T-helper 22 cell (primary cell): Measurements from ENCODE around the gene LRRC63.
A peak's percentile ranks its signal among the peaks of the same experiment; 100 is the strongest.
"Not testable (repeated sequence)": the region's sequence is repeated elsewhere in the genome, so short reads cannot be mapped to it uniquely, and the experiment has no call there.

Experiments used
- DNase-seq: peaks from one replicate; pipeline ENCODE4 v3.0.0-alpha.2; 2020; ENCODE audit warnings: low read depth

The LRRC63 gene, protein sequence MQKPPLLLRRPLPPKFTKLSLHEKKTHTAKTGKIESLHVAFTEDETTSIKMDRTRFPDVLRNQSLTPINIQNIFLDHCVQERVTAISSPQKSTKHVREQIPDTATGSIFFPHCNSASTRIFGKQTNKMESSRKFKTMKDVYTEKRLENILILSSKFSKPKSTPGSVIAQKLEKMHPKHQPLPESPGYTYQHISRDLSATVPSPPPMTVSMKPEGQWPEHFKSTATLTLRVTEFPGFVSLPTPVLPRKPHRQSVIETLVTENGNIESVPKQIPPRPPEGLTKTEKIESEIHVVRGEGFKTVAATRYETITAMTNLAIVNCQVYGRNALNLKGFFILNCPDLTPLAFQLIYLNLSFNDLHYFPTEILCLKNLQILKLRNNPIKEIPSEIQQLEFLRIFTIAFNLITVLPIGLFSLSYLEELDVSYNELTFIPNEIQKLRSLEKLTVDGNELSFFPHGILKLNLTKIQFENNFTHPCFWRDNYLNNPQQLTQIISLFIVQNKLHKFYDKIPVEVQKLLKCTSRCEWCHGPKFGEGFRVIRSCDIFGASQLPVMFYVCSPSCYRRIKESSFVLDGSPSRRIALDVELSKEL

DNA sequence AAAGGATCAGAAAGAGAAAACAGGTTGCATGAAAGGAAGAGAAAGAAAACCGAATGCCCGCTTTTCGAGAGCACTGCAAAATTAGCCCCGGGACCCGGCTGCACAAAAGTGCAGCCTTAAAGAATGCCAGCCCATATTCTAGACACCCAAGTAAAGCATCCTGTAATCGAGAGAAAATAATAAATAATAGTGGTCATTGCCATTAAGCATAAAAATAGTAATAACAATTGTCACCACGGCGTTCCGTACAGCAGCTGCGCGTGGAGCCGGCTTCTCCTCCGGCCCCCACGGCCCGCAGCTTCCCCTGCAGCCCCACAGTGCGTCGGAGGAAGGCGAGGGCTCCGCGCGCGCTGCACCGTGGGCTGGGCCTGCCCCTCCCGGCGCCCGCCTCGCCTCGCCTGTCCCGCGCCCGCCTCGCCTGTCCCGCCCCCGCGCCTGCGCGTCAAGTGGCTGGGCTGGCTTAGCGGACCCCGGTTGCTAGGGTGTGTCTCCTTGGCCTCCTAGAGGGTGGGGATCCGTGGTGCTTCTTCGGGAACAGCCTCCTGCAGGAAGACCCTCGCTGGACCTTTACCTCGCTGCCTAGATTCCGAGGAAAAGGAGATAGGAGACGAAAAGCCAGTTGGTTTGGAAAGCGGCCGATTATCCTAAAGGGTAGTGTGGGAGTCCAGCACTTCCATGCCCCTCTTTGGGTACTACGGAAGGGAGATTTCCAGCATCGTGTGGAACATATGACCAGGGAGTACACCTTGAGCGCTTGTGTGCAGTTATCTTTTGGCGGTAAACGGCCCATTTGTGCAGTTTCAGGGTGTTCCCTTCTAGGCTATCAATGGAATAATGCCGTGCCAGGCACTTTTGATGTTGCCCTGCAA lies at the start of gene LRRC63:
TSS of gene LRRC63 (plus strand) at position 446 of the 869 bp plus-strand sequence. CDS start 1,107 bp downstream, outside the sequence.
- DNase-seq, result peak; percentile 74

DNA sequence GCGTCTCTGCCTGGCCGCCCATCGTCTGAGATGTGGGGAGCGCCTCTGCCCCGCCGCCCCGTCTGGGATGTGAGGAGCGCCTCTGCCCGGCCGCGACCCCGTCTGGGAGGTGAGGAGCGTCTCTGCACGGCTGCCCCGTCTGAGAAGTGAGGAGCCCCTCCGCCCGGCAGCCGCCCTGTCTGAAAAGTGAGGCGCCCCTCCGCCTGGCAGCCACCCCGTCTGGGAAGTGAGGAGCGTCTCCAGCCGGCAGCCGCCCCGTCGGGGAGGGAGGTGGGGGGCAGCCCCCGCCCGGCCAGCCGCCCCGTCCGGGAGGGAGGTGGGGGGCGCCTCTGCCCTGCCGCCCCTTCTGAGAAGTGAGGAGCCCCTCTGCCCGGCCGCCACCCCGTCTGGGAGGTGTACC lies 49.0 kb upstream of the LRRC63 start:
- DNase-seq, result not testable (repeated sequence)

DNA sequence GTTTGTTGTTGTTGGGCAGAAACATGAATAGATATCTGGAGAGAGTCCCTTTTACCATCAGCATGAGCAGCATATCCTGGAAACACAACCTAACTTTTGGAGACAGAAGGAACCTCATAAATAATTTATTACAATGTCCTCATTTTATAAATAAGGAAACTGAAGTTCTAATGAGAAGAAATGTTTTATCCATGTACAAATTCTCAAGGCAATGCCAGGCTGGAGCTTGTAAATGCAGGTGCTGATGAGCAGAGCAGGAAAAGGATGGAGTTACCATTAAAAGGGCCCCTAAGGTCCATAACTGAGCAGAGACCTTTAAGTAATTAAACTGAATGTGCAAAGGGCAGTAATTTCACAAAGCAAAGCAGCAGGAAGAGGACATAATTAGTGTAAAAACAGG lies 47.1 kb upstream of the LRRC63 start:
- DNase-seq, result no peak

DNA sequence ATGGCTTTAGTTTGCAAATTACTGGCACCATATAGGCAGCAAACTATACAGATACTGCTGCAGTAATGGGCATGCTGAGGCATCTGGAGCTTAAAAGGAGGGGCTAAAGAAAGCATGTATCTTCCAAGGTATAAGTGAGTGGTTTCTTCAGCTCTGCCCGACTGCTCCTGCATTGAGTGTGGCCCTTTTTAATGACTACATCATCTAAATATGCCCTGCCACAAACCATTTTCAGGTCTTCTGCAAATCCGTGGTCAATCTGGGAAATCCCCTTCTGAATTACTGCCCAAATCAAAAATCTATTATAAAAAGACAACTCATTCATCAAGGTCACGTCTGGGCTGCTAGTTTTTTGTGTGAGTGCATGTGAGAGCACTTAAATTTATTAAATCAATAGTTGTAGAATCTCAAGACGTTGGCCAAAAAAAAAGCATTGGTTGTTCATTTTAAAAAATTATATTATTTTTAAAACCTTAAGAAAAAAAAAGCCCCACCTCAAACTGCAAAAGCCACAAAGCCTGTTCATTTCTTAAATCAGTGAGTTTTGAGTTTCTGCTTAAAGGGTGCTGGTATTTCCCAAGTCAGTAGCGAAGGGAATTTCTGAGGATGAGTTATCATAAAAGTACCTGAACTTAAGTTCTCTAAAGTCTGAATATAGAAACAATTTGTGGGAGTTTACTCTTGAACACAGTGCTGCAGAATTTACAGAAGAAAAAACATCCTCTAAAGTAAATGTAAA lies 46.1 kb upstream of the LRRC63 start:
- DNase-seq, result peak; percentile 30

DNA sequence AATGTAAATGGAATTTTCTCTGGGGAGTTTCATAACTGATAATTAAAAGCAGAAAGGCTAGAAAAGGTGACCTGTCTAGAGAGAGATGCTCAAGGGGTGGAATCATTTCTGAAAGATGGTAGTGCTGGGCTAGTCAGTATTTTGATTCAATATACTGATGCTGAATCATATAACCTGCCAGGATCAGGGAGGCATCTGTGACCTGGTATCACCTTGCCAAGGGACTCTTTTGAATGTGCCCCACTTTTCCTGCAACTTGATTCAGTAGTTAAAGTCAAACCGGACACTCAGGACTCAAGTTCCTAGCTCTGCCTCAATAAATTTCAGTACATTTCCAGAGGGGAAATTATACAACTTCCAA lies 45.5 kb upstream of the LRRC63 start:
- no peak for DNase-seq

DNA sequence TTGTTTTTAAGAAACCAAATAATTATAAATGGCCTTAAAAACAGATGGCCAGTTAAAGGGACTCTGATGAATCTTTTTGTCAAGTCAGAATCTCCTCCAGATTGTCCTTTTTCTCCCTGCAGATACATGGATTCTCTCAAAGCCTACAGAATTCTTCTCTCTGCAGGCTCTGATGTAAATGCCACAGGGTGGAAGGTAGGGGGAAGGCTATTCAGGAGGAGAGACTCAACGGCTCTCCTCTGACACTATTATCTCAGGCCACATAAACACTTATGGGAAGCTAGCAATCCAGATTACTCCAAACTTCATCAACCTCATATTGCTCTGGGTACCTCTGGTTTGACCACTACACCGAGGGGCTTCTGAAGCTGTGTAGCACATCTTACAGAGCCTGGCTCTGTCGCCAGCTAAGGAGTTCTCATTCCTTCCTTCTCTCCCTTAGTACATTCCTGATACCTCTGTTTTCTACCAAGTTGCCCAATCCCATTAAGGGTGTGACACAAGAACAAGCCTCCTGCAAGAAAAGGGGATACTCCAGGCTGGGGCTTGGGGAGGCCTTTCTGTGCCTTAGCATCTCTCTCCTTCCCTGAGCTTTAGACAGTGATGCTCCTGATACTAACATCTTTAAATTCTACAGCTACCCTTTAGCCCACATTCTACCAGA lies 44.6 kb upstream of the LRRC63 start:
- no peak for DNase-seq

DNA sequence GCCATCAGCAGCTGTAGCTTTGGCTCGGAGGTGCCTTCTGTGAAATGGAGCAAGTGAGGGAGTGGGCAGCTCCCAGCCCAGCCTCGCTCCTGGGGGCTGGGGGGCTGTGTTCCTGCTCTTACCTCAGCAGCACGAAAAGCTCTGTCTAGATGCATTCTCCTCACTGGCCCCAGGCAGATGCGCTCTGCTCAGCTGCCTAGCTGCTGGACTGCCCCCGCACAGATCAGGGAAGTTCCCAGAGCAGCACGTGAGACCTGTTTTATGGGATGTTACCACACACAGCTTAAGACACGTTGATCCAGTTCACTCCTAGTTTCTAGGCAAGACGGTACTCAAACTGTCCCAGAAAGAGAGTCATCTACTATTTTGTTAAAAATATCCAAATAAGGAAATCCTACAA lies 43.4 kb upstream of the LRRC63 start:
- DNase-seq, result peak; percentile 45

DNA sequence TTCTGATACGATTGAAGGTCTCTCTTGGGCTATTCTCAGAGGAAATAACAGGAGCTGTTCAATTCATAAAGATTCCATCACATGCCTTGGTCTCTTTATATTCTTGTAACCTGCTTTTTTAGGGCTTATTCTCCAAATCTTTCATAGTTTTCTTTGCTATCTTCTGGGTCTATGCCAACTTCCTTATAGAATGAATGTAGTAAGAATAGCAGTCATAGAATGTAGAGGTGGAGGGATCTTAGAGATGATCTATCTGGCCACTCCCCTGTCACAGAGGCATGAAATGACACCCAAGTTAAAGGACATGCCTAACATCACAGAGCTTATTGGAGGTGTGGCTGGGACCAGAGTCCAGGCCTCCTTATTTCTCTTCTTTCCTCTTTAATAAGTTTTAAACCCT lies 42.9 kb upstream of the LRRC63 start:
- DNase-seq, result no peak

DNA sequence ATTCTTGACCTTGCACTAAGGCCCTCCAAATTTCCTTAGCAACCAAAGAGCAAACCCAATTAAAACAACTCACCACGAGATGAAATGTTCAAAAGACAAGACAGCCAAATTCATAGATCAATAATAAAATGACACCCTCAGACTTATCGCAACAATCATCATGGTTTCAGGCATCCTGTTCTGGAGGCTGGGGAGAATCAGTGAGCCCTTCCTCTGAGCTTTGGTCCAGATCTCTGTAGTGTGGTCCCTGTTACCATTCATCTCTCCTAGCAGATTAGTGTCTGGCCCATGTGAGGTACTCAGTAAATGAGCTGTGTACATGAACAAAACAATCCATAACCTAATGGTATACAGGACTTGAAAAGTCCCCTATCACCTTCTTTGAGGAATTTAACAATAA lies 42.0 kb upstream of the LRRC63 start:
- no peak for DNase-seq

DNA sequence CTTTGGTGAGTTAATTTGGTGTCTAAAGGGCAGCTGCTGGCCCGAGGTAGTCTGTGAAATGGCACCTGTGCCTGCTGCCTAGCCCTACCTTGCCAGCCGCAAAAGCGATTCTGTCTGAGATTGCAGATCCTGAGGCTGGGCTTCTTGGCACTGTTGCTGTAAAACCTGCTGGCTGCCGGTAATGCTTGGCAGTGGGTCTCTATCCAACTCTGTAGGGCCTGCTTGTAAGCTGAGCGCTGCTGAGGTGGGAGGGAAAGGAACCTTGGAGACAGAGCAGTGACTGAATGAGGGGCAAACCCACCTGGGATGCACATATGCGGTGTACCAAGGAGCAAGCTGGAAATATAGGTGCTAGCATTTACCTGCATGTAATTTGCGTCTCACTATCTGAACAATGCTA lies 41.5 kb upstream of the LRRC63 start:
- DNase-seq, result peak; percentile 21

DNA sequence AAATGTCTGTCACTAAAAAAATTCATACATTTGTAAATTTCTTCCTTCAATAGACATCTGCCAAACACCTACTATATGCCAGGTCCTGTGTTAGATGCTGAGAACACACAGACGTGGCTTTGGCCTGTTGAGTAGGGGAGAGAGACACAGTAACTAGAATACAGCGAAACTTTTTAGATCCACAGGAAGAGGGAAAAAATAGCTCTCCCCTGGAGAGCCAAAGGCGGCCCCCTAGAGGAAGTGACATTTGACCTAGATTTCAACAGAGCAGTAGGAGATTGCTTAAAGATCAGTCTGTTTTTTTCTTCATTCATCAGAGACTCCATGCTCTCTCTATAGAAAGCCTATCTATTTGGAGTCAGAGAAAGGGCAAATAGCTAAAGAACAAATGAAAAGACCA lies 41.0 kb upstream of the LRRC63 start:
- no peak for DNase-seq

DNA sequence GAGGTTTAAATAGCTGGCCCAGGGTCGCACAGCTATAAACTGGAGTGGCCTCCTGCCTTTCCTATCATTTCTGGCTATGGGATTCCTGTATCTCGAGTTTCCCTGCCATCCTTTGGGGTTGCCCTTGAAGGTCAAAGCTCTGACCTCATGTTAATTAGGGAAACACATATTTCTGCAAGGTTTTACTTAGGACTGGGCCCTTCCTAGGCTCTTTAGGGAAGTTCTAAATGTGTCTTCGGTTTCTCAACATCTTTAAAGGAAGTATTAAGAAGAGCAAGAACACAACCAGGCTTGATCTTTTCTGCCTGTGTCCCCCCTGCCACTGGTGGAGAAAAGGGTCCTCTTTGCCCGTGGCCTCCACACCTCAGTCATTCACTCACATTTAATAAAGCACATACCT lies 40.5 kb upstream of the LRRC63 start:
- no peak for DNase-seq

DNA sequence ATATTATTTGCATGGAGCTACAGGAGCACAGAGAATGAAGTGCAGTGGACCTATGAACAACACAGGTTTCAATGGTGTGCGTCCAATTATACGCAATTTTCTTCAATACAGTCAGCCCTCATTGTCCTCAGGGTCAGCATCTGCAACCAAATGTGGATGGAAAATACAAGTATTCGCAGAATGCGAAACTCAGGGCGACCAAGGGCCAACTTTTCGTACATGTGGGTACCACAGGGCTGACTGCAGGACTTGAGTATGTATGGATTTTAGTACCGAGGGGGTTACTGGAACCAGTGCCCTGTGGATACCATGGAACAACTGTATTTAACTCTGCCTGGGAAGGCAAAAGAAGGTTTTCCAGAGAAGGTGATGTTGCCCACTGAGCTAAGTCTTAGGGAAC lies 40.0 kb upstream of the LRRC63 start:
- no peak for DNase-seq

DNA sequence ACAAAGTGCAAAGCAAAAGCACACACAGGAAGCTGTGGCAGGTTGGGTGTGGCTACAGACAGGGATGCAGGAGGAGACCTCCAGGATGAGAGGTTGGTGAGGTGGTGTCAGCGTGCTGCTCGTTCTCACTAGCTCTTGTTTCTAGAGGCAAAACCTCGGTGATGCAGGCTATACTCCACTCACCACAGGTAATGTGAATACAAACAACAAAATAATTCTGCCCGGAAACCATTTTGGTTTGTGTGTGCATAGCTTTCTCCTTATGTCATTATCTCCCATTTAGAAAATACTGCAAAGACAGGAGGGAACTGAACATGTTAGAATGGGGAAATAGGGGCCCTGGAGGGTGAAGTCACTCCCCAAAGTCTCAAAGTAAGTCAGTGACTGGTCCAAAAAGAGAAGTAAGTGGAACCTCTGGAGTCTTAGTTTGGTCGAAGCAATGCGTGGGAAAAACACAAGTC lies 39.2 kb upstream of the LRRC63 start:
- peak; percentile 62 for DNase-seq

DNA sequence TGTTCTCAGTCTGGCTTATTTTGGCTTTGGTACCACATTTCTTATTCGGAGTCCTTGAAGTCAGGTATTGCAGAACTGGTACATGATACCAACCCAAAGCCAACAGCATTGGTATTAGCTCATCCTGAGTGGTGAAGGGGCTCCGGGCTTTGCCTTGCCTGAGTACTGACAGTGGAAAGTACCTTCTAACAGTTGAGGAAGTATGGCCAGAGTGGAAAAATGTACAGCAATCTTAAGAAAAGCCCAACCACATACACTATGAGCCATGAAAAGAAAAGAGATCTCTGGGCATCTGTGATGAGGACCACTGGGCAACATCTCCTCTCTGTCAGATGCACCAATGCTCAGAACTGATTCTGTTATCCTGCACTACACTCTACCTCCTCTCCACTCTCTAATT lies 38.1 kb upstream of the LRRC63 start:
- DNase-seq, result peak; percentile 39

DNA sequence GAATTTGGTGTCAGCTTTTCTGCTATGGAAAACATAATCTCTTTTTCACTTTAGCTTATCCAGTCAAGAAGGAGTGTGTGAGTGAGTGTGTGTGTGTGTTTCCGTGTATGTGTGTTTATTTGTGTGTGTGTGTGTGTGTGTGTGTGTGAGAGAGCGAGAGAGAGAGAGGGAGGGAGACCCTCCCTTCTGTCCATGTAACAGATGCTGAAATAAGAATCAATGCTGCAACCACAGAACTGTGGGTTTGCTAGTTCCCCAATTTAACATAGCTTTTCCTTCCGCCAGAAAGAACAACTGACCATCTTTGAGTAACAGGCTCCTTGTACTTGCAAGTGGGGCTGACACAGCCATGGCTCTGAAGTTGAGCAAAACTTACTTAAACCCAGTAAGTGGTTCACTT lies 35.0 kb upstream of the LRRC63 start:
- DNase-seq, result no peak

DNA sequence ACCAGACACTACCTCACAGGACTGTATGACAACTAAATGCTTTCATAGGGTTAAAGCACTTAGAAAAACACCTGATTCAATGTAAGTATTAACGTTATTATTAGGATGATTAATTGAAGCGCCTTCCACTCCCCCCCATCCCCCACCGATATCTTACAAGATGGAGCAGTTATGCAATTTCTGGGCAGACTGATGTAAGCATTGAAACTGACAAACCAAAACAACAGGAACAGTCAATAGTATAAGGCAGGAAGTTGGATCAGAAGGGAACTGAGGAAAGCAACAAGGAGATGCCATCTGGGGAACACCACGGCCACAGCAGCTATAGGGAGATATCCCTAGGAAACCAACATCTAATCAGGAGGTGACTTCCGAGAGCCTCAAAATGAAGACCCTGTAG lies 33.6 kb upstream of the LRRC63 start:
- no peak for DNase-seq

DNA sequence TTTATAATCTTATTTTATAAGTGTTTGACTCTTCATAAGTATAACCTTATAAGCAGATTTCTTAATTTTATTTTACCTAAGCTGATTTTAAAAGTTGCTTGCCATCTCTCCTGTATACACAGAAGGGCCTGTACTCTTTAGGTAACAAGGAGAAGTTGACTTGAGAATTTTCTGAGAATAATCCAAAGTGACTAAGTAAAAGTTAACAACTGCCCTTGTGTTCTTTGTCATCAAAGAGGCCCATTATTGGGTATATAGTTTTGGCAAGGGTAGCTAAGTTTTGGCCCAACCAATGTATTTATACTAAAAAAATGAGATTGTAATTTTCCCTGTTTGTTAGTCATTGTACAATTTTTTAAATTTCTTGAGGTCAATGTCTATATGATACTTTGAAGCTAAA lies 32.9 kb upstream of the LRRC63 start:
- DNase-seq, result no peak

DNA sequence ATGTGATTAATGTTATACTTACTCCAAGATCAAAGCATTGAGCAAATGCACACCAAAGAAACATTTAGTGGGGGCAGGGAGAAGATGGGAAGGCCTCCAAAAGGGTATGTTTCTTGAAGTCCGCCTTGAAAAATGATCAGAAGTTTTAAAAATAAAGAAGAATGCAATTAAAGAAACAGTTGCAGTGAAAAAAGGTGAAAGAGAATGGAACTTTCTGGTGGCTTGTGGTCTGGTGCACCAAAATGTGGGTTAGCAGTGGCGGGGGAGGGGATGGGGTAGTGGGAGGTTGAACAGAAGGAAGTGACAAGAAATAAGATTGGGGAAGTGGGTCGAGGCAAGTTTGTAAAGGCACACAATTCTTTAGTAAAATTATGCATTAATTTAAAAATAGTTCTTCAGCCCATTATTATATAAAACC lies 32.2 kb upstream of the LRRC63 start:
- peak; percentile 68 for DNase-seq

DNA sequence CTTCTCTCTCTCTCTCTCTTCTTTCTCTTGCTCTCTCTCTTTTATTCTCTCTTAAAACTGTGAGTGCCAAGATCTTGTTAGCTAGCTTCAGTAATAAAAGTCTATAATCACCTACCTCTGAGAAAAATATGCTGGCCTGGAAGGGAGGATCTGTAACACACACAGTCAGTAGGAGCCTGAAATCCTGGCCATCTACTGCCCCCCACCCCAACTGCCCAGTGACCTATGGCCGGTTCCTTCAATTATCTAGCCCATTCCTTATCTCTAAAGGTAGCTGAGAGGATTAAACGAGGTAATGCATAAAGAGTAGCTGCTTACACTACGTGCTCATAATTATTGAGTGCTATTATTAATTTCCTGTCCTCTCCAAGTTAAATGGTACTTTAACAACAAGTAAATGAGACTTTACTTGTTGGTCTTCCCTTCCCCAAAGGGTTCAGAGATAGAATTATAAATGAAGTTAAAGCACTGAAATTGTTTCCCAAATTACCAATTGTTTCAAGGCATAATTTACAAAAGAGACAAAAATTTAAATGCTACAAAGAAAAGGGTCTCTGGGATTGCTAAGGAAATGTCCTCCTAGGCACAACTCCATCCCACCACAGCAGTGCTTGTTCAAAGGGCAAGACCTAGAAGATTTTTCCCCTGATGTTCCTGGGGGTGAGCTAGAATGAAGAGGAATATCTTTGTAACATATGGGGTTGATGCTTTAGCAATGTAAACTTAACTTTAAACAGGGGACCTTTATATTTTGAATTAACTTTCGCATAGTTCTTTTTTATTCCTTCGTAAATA lies 31.6 kb upstream of the LRRC63 start:
- no peak for DNase-seq

DNA sequence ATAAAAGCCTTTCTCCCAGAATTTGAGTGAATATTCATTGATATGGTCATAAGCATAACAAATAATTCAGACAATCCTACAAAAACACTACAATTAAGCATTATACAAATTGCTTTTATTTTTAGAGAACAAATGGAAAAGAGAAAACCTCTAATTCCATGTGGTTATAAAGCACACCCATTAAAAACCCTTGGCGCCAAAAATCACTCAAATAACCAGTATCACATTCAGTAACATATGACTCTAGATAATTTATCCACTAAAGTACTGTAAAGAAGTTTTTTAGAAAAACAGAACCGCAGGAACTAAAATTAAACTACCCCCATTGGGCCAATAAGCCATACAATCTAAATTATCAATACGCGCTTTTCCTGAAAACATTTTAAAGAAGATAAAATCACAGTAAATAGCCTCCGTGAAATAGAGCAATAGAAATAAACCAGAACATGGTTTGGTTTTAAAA lies 30.3 kb upstream of the LRRC63 start:
- DNase-seq, result no peak
